H1 (cell line): ENCODE results near the gene ANK3. TPM values are rescaled to one million over a fixed set of nuclear protein-coding genes. Genes with fewer than 3 reads are reported as not detected.

ENCODE experiments used
- CTCF ChIA-PET: fragments of 300-600 bp; sonication (Branson Sonifier 250); formaldehyde crosslinking; loops from one replicate; lab custom pipeline; 2021; ENCODE audit not compliant: partially characterized antibody; lab: Charles Lee
- POLR2A ChIA-PET: fragments of 300-600 bp; sonication (Branson Sonifier 250); formaldehyde crosslinking; loops from one replicate; lab custom pipeline; 2021; ENCODE audit warnings: inconsistent platforms; ENCODE audit not compliant: partially characterized antibody; lab: Charles Lee
- DNase-seq, 2 experiments: peaks; one replicate each; pipeline versions ENCODE4 v3.0.0 to v3.0.0-alpha.2; 2010 to 2022; ENCODE audit warnings: low spot score in 2 of 2, low read depth in 1 of 2, mixed read lengths in 1 of 2
- FAIRE-seq: peaks from 2 replicates; lab custom pipeline; 2011; peaks lifted over from hg19 to GRCh38; lab: Jason Lieb, UNC
- H2AFZ ChIP-seq: 2 replicates; pipeline ENCODE4 v1.8.1; 2012; ENCODE audit warnings: low read length, inconsistent platforms
- H2AK5ac ChIP-seq: 2 replicates; pipeline ENCODE4 v1.6.1; 2013; ENCODE audit warnings: low read depth, low read length
- H2BK120ac ChIP-seq: replicated peaks from 2 replicates; pipeline ENCODE3; 2013; ENCODE audit warnings: low read depth, low read length, inconsistent platforms
- H2BK12ac ChIP-seq: 2 replicates; pipeline ENCODE4 v1.6.1; 2013; ENCODE audit warnings: low read depth, low read length
- H2BK15ac ChIP-seq: 2 replicates; pipeline ENCODE4 v1.6.1; 2013; ENCODE audit warnings: low read length
- H2BK20ac ChIP-seq: 2 replicates; pipeline ENCODE4 v1.6.1; 2013; ENCODE audit warnings: low read length
- H2BK5ac ChIP-seq: 2 replicates; pipeline ENCODE4 v1.6.1; 2013; ENCODE audit warnings: low read depth, low read length
- H3K14ac ChIP-seq: 2 replicates; pipeline ENCODE4 v1.6.1; 2013; ENCODE audit warnings: inconsistent platforms; ENCODE audit not compliant: insufficient read length
- H3K18ac ChIP-seq: 2 replicates; pipeline ENCODE4 v1.6.1; 2013; ENCODE audit warnings: low read length; ENCODE audit errors: extremely low read depth
- H3K23ac ChIP-seq: 2 replicates; pipeline ENCODE4 v1.6.1; 2013; ENCODE audit warnings: inconsistent platforms; ENCODE audit not compliant: insufficient read length
- H3K23me2 ChIP-seq: 2 replicates; pipeline ENCODE4 v1.6.1; 2013; ENCODE audit warnings: low read depth, low read length
- H3K27ac ChIP-seq: 2 replicates; pipeline ENCODE4 v1.6.1; 2011; ENCODE audit warnings: low read depth, low read length, inconsistent platforms
- H3K27me3 ChIP-seq, 4 experiments: replicated peaks in 1 of 4; 1 replicate in 1 of 4; 2 replicates in 3 of 4; pipeline versions ENCODE4 v1.6.1 to v1.8.1; 2011 to 2013; ENCODE audit warnings: low read length in 3 of 4, mild to moderate bottlenecking in 3 of 4, inconsistent platforms in 2 of 4, mixed read lengths in 2 of 4, moderate library complexity in 1 of 4; ENCODE audit not compliant: control insufficient read depth in 3 of 4, insufficient read depth in 3 of 4; ENCODE audit errors: extremely low read depth in 1 of 4
- H3K36me3 ChIP-seq, 4 experiments: 2 replicates each; pipeline versions ENCODE4 v1.6.1 to v1.8.1; 2011 to 2013; ENCODE audit warnings: mild to moderate bottlenecking in 4 of 4, low read length in 3 of 4, moderate library complexity in 2 of 4, control low read depth in 1 of 4, inconsistent platforms in 1 of 4; ENCODE audit not compliant: insufficient read depth in 4 of 4, control insufficient read depth in 2 of 4
- H3K4ac ChIP-seq: replicated peaks from 2 replicates; pipeline ENCODE3; 2013; ENCODE audit warnings: low read length, low read depth, mixed read lengths, inconsistent platforms; ENCODE audit not compliant: insufficient read length
- H3K4me1 ChIP-seq, 4 experiments: replicated peaks in 1 of 4; 1 replicate in 1 of 4; 2 replicates in 3 of 4; pipeline versions ENCODE4 v1.6.1 to v1.8.1; 2011 to 2013; ENCODE audit warnings: low read length in 3 of 4, inconsistent platforms in 2 of 4, mixed read lengths in 1 of 4; ENCODE audit not compliant: insufficient read depth in 4 of 4, control insufficient read depth in 3 of 4
- H3K4me2 ChIP-seq, 2 experiments: 2 replicates each; pipeline versions ENCODE4 v1.6.1 to v1.8.1; 2011 to 2013; ENCODE audit warnings: low read depth in 2 of 2, low read length in 2 of 2, control low read depth in 1 of 2, inconsistent platforms in 1 of 2, mild to moderate bottlenecking in 1 of 2; ENCODE audit not compliant: insufficient read depth in 1 of 2
- H3K4me3 ChIP-seq, 4 experiments: fragments of 200-600, 300-600 bp in 1 of 4; sonication (generic), shearing (Covaris generic), sonication (Bioruptor Twin) in 1 of 4; 2 replicates each; pipeline versions ENCODE4 v1.5.1 to v1.8.1; 2011 to 2016; ENCODE audit warnings: low read length in 4 of 4, low read depth in 3 of 4, control low read depth in 2 of 4, inconsistent platforms in 2 of 4, mild to moderate bottlenecking in 2 of 4, mixed read lengths in 1 of 4, moderate library complexity in 1 of 4; ENCODE audit not compliant: insufficient read depth in 2 of 4; ENCODE audit errors: extremely low read depth in 1 of 4
- H3K56ac ChIP-seq: replicated peaks from 2 replicates; pipeline ENCODE3; 2013; ENCODE audit warnings: low read depth, mild to moderate bottlenecking, mixed read lengths, low read length, inconsistent platforms; ENCODE audit not compliant: insufficient read length
- H3K79me1 ChIP-seq: 2 replicates; pipeline ENCODE4 v1.6.1; 2013; ENCODE audit warnings: low read depth, low read length, control low read depth
- H3K79me2 ChIP-seq, 2 experiments: 2 replicates each; pipeline versions ENCODE4 v1.6.1 to v1.8.1; 2012 to 2013; ENCODE audit warnings: low read length in 2 of 2, mild to moderate bottlenecking in 2 of 2, inconsistent platforms in 1 of 2; ENCODE audit not compliant: insufficient read depth in 2 of 2, control insufficient read depth in 1 of 2
- H3K9ac ChIP-seq, 4 experiments: replicated peaks in 1 of 4; 1 replicate in 1 of 4; 2 replicates in 3 of 4; pipeline versions ENCODE4 v1.6.1 to v1.8.1; 2011 to 2013; ENCODE audit warnings: low read depth in 3 of 4, low read length in 3 of 4, control low read depth in 2 of 4, mild to moderate bottlenecking in 2 of 4, moderate library complexity in 2 of 4, inconsistent platforms in 1 of 4; ENCODE audit errors: extremely low read depth in 1 of 4
- H3K9me3 ChIP-seq, 2 experiments: 2 replicates each; pipeline versions ENCODE4 v1.6.1 to v1.8.1; 2012 to 2013; ENCODE audit warnings: mild to moderate bottlenecking in 2 of 2, moderate library complexity in 2 of 2, control low read depth in 1 of 2, inconsistent platforms in 1 of 2, low read depth in 1 of 2, low read length in 1 of 2, mixed read lengths in 1 of 2; ENCODE audit not compliant: insufficient read depth in 2 of 2
- H4K20me1 ChIP-seq, 2 experiments: replicated peaks in 1 of 2; 2 replicates each; pipeline versions ENCODE3 to v1.8.1; 2011 to 2013; ENCODE audit warnings: inconsistent platforms in 2 of 2, low read length in 2 of 2, mild to moderate bottlenecking in 1 of 2; ENCODE audit not compliant: insufficient read depth in 2 of 2, control insufficient read depth in 1 of 2
- H4K5ac ChIP-seq: 2 replicates; pipeline ENCODE4 v1.6.1; 2013; ENCODE audit warnings: low read length, low read depth, mixed read lengths, inconsistent platforms; ENCODE audit not compliant: insufficient read length
- H4K8ac ChIP-seq: 2 replicates; pipeline ENCODE4 v1.8.0; 2013; ENCODE audit warnings: mild to moderate bottlenecking, moderate library complexity, low read length, inconsistent platforms; ENCODE audit not compliant: insufficient read depth; ENCODE audit errors: extremely low read depth
- H4K91ac ChIP-seq: replicated peaks from 2 replicates; pipeline ENCODE3; 2013; ENCODE audit warnings: low read length, mixed read lengths, inconsistent platforms; ENCODE audit not compliant: insufficient read length
- BACH1 ChIP-seq: IDR thresholded peaks from 2 replicates; pipeline ENCODE4 v1.6.1; 2012; ENCODE audit warnings: low read length, improper control_type of control experiment
- BRCA1 ChIP-seq: IDR thresholded peaks from 2 replicates; pipeline ENCODE4 v1.6.1; 2012; ENCODE audit warnings: low read depth, low read length, improper control_type of control experiment
- KDM1A ChIP-seq: fragments of 200-600, 300-600 bp; sonication (generic); IDR thresholded peaks from 2 replicates; pipeline ENCODE4 v1.7.1; 2016; ENCODE audit warnings: mild to moderate bottlenecking, low read length, borderline replicate concordance
- ZNF274 ChIP-seq: IDR thresholded peaks from 2 replicates; pipeline ENCODE4 v1.7.0; 2012; ENCODE audit warnings: low read length, borderline replicate concordance; ENCODE audit errors: extremely low read depth
- WGBS, 2 experiments: shearing (Covaris generic) in 1 of 2; methylation state at CpG; one replicate each; pipeline versions ENCODE4 v1.1.6 to v1.1.7; 2013 to 2015; ENCODE audit warnings: low lambda C conversion rate in 2 of 2, mixed read lengths in 2 of 2, inconsistent platforms in 1 of 2, low coverage in 1 of 2, missing lambda C conversion rate in 1 of 2; ENCODE audit not compliant: insufficient replicate concordance in 2 of 2, insufficient coverage in 1 of 2, insufficient read length in 1 of 2; ENCODE audit errors: extremely low coverage in 1 of 2, missing lambda C conversion rate in 1 of 2; 5-methylcytosine and 5-hydroxymethylcytosine counted together
- polyA plus RNA-seq, 7 experiments: library from polyadenylated mRNA; depleted of rRNA in 3 of 7; stranded (reverse) in 5 of 7; unstranded in 2 of 7; fragments of >200 nt in 5 of 7; fragments of 200-250 nt in 2 of 7; gene quantifications; 1 replicate in 5 of 7; 2 replicates in 1 of 7; 4 replicates in 1 of 7; pipeline versions ENCODE4 v1.2.1 to v1.2.3, GENCODE V29; 2011 to 2013; ENCODE audit warnings: missing spikeins in 2 of 7, mixed read lengths in 2 of 7
- total RNA-seq: library from RNA; stranded (reverse); fragmentation: NEBNext Ultra II Directional; extraction: Animal tissue kit (Norgen Biotek cat#: 25700); gene quantifications from 2 replicates; pipeline ENCODE4 v1.2.1, GENCODE V29; 2021

Gene ANK3
- total and polyA plus RNA-seq, 2 of the 8 experiments (the other 6 are each of a cell fraction or from before 2014, with no cell fraction given): 18.1 to 67.9 TPM

GRCh38 chr10:60316029-60316428 lies 73.6 kb downstream of the ANK3 start:
- H3K27me3 ChIP-seq: no peaks in the 10 kb centered on the region
- H2BK12ac ChIP-seq: no peak overlapping the region
- H3K79me1 ChIP-seq: no peaks in the 10 kb centered on the region
- no peak overlapping the region for H2BK20ac ChIP-seq
- no peak overlapping the region for H3K4ac ChIP-seq
- no peaks in the 10 kb centered on the region for H3K23me2 ChIP-seq
- H3K79me2 ChIP-seq: no peaks in the 10 kb centered on the region
- H2AK5ac ChIP-seq: no peak overlapping the region
- no peak overlapping the region for H2BK120ac ChIP-seq
- no peak overlapping the region for H2BK5ac ChIP-seq
- 95% methylated on average over 1 of the region's 1 CpG; no CpG with 5 or more reads in 1 of the 2 experiments for WGBS, 2 experiments
- ChIA-PET CTCF (interaction anchor here (1.0 to 1.4 kb wide), 4 partner anchors 9 to 330 kb away, joined by 3 to 5 read pairs (median 4); no protein-coding TSS in a partner anchor), POLR2A (no interaction called here)
- H4K5ac ChIP-seq: no peak overlapping the region
- no peak overlapping the region for H2BK15ac ChIP-seq
- no peak overlapping the region for H3K23ac ChIP-seq
- no peak overlapping the region for H3K56ac ChIP-seq
- no peak overlapping the region for H3K9ac ChIP-seq
- H3K9me3 ChIP-seq: no peaks in the 10 kb centered on the region
- no peak overlapping the region for H4K91ac ChIP-seq
- no peak overlapping the region for H4K8ac ChIP-seq
- H3K36me3 ChIP-seq: no peaks in the 10 kb centered on the region
- H3K14ac ChIP-seq: no peak overlapping the region
- no peak overlapping the region for H3K4me3 ChIP-seq
- H2AFZ ChIP-seq: no peak overlapping the region
- no peak overlapping the region for H3K27ac ChIP-seq
- peaks cover 0 to 3% (median 0%) of the 10 kb centered on the region in 4 experiments; a peak in 1 of 7 replicates for H3K4me1 ChIP-seq
- DNase-seq (no peak), FAIRE-seq (no peak)
- peaks cover 0 to 3% of the 10 kb centered on the region in 2 experiments for H4K20me1 ChIP-seq
- H3K18ac ChIP-seq: no peak overlapping the region
- H3K4me2 ChIP-seq: no peak overlapping the region
- no peak for TF ChIP-seq ZNF274
- no peak for TF ChIP-seq KDM1A
- no peak for TF ChIP-seq BRCA1
- no peak for TF ChIP-seq BACH1
